HG03108 (cell line): Measurements from ENCODE around the gene CSRNP3.
"Not testable (repeated sequence)": the region's sequence is repeated elsewhere in the genome, so short reads cannot be mapped to it uniquely, and the experiment has no call there.

Source experiments
- ATAC-seq: cut with Tn5 transposase; IDR thresholded peaks from one replicate; pipeline ENCODE4 v1.9.1; 2021; ENCODE audit warnings: moderate library complexity; ENCODE audit not compliant: unreplicated experiment

Gene CSRNP3

GRCh38 chr2:165582863-165583506, 113.5 kb downstream of the CSRNP3 start:
- no peak for ATAC-seq

- ATAC-seq = no peak
Measured at GRCh38 chr2:165584126-165584654, 114.7 kb downstream of the CSRNP3 start.

GRCh38 chr2:165586019-165586418, 116.5 kb downstream of the CSRNP3 start:
- no peak for ATAC-seq

GRCh38 chr2:165587335-165587938, 117.9 kb downstream of the CSRNP3 start:
- peak; percentile 81 for ATAC-seq

- not testable (repeated sequence) for ATAC-seq
Measured at GRCh38 chr2:165590999-165591398, 121.5 kb downstream of the CSRNP3 start.

GRCh38 chr2:165593081-165593480, 123.6 kb downstream of the CSRNP3 start:
- no peak for ATAC-seq

DNA sequence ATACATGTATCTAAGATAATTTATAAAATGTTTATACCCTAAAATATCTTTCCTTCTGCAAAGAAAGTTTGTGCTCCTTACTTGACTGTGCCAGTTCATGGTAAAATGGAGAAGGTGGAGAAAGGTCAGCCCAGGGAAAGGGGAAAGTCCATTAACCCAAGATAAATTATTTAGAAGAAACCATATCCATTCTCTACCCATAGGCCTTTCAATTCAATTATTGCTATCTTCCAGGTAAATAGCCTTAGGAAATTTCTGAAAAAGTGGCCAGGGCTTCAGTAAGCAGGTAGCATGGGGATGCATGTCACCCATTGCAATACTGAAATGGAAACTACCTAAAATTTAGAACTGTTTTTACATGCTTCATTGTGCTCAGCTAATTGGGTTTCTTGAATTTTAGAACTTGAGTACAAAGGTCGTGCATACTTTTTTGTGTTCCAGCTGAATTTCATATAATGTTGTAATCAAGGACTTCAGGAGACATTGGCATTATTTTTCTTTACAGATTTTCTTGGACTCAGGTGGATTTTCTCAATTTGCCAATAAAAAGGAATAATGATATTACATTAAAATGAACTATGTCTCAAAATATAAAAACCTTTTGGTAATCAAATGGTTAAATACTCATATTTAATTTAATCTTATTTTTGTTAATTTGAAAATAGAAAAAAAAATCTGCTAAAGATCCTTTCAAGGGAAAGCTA, 124.9 kb downstream of the CSRNP3 start:
- no peak for ATAC-seq

DNA sequence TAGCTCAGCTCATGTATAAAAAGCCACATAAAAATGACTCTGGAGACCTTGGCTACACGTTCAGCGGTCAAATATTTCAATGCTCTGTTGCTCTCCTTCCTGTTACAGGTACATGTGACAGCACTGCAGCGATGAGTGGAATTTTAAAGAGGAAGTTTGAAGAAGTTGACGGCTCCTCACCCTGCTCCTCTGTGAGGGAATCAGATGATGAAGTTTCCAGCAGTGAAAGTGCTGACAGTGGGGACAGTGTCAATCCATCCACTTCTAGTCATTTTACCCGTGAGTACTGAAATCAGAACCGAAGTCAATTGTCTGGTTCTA, 125.4 kb downstream of the CSRNP3 start:
- ATAC-seq = peak; percentile 96

DNA sequence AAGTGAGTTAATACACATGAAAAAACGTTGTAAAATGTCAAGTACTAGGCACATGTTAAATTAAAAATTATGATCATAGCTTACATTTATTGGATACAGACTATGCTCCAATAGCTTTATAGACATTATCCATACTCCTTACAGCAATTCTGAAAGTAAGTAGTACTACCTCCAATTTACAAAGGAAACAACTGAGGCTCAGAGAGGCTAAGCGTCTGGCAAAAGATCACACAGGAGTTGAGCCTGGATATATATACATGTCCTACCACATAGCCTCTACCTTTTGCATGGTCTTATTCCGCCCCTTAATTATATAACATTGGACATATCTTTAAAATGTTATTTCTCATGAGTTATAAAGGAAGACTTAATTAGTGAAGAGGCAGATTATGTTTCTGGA, 127.3 kb downstream of the CSRNP3 start:
- no peak for ATAC-seq

DNA sequence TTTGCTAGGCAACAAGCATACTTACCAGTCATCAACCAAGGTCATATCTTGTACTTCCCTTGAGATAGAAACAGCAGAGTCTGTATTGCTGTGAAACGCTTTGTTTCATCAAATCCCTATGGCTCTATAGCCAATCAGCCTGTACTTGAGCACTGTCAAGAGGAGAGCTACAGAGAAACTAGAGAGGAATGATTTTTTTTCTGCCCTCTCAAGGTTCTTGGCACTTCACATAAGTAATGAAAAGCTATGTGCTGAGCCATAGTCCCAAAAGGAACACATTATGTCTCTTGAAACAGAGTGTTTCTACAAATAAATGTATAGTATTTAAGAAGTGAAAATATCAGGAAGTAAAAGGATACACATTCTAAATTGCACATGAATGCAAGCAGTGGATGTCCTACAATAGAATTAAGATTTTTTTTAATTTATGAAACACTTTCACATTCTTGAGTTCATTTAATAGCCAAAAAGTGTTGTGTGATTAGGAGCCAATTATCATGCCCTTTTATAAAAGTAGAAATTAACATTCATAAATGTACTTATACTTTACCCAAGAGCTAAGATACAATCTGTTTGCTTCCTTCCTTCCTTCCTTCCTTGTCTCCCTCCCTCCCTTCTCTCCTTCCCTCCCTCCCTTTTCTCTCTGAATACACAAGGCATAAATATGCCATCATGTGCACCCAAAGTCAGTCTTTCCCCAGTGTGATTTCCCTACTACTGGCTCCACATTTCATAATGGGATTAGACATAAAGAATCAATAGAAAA, 131.8 kb downstream of the CSRNP3 start:
- ATAC-seq = no peak

- no peak for ATAC-seq
Measured at GRCh38 chr2:165601928-165602521, 132.5 kb downstream of the CSRNP3 start.

DNA sequence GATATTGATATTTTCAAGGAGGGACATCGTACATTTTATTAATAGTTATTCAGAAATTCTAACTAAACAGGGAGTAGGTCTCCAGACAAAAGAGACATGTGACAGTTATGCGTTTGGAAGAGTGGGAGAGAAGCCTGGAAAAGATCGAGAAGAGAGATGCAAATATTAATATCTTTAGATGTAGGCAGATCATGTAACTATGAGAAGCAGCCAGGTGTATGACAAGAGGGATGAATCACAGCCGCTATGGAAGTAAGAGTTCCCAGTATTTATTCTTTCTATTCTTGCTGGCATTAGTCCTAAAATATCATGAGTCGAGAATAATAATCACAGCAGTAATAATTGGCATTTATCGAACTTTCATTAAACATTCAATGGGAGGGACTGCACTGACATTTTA, 140.2 kb downstream of the CSRNP3 start:
- ATAC-seq = no peak

- ATAC-seq = no peak
Measured at GRCh38 chr2:165610591-165611029, 141.1 kb downstream of the CSRNP3 start.

DNA sequence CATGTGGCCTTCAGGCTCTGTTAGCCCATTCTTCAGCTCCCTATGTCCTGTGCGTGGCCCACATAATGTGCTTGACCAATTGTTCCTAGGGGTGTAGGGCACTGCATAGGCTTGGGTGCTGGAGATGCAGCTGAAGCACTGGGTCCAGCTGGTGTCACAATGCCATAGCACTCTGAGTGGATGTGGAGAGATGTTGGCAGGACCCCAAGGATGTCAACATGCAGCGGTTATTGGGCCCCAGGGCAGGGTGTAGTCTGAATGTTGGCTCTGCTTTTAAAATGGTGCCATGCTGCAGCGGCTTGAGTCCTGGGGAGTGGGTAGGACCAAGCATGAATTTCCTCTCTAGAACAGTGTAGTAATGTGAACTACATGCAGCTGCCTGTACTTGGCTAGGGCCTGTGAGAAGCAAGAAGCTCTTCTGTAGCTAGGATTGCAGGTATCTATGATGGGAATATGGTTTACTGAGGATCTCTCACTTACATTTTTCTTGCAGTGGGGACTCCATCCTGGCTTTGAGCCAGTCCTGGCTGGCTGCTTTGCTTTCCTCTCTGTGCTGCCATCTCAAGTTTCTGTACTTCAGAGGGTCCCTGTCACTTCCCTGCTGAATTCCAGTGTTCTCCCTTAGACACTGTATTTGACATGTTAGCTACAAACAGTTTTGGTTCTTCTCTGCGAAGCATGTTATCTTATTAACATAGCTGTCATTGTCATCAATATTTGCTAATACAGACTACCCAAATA, 148.4 kb downstream of the CSRNP3 start:
- no peak for ATAC-seq

- ATAC-seq = no peak
Measured at GRCh38 chr2:165618806-165619205, 149.3 kb downstream of the CSRNP3 start.

- ATAC-seq = no peak
Measured at GRCh38 chr2:165621086-165621560, 151.6 kb downstream of the CSRNP3 start.

- ATAC-seq = no peak
Measured at GRCh38 chr2:165623161-165623560, 153.7 kb downstream of the CSRNP3 start.

GRCh38 chr2:165623783-165624469, 154.4 kb downstream of the CSRNP3 start:
- no peak for ATAC-seq

DNA sequence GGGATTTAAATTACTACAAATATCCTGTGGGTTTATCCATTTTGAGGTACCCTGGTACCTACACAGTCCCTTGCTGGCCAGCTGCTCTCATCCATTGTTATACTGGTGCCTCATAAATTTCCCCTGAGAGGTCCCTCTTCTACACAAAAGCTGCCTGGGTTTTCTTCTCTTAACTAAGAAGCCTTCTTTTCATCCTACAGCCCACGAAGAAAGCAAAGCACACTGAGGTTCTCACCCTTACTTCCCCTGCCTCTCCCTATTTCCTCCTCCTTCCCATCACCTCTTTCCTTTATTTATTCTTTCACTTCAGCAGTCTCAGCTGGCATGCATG, 154.9 kb downstream of the CSRNP3 start:
- no peak for ATAC-seq

DNA sequence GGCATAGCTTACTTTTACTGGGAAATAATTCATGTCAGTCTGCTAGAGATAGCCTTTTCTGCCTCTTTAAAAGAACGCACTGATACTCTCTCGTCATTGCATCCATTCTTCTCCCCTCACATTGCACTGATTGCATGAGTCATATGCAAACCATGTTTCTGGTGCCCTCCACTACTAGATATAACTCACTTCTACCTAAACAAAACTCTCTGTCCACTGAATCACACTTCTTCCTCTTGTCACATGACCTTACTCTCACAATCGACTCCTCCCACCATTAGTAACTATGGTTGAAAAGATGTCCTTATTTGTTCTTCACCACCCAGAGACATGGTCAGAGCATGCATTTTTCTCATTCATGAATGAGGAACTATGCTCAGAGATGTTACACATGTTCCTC, 158.0 kb downstream of the CSRNP3 start:
- ATAC-seq = no peak
